ENCODE results near the gene ATP2B2. TPM values are rescaled to one million over a fixed set of nuclear protein-coding genes. Genes with fewer than 3 reads are reported as not detected.

Gene ATP2B2
- total RNA-seq, 6 experiments from 2014 or later = 25.9 to 45.1 (median 35.1) TPM

GRCh38 chr3:10315771-10316344 is 189.5 kb downstream of the ATP2B2 start:
- Histone ChIP-seq H3K27me3 (no peaks in the 10 kb centered on the region), H3K36me3 (peaks cover 7 to 64% (median 37%) of the 10 kb centered on the region in 4 donors), H3K4me1 (peaks cover 0 to 35% (median 8%) of the 10 kb centered on the region in 4 donors), H3K9me3 (no peaks in the 10 kb centered on the region), H3K27ac (no peak overlapping the region), H3K4me3 (no peak overlapping the region)
- DNase-seq = no peak
- intact Hi-C loops (cut with DNase I) = no loop called here
- WGBS (ENCODE audit: insufficient coverage, low coverage, low lambda C conversion rate, missing lambda C conversion rate) = 93% methylated on average over 3 of the region's 4 CpGs
- no peak for ATAC-seq
- TF ChIP-seq, protein P1, sequence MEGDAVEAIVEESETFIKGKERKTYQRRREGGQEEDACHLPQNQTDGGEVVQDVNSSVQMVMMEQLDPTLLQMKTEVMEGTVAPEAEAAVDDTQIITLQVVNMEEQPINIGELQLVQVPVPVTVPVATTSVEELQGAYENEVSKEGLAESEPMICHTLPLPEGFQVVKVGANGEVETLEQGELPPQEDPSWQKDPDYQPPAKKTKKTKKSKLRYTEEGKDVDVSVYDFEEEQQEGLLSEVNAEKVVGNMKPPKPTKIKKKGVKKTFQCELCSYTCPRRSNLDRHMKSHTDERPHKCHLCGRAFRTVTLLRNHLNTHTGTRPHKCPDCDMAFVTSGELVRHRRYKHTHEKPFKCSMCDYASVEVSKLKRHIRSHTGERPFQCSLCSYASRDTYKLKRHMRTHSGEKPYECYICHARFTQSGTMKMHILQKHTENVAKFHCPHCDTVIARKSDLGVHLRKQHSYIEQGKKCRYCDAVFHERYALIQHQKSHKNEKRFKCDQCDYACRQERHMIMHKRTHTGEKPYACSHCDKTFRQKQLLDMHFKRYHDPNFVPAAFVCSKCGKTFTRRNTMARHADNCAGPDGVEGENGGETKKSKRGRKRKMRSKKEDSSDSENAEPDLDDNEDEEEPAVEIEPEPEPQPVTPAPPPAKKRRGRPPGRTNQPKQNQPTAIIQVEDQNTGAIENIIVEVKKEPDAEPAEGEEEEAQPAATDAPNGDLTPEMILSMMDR (IDR thresholded peaks at IDR 0.05) = no peak
- TF ChIP-seq POLR2A (IDR thresholded peaks at IDR 0.05) = no peak

GRCh38 chr3:10315101-10315500 is 190.3 kb downstream of the ATP2B2 start:
- Histone ChIP-seq H3K4me1 (peaks cover 0 to 32% (median 8%) of the 10 kb centered on the region in 4 donors), H3K27ac (no peak overlapping the region), H3K4me3 (no peak overlapping the region), H3K36me3 (peaks cover 7 to 72% (median 37%) of the 10 kb centered on the region in 4 donors), H3K27me3 (no peaks in the 10 kb centered on the region), H3K9me3 (no peaks in the 10 kb centered on the region)
- WGBS (ENCODE audit: insufficient coverage, low coverage, low lambda C conversion rate, missing lambda C conversion rate) = 85% methylated on average over 7 of the region's 14 CpGs
- intact Hi-C loops (cut with DNase I) = no loop called here
- no peak for ATAC-seq
- TF ChIP-seq, protein P1 (IDR thresholded peaks at IDR 0.05) = no peak
- TF ChIP-seq POLR2A (IDR thresholded peaks at IDR 0.05) = no peak
- no peak for DNase-seq

DNA sequence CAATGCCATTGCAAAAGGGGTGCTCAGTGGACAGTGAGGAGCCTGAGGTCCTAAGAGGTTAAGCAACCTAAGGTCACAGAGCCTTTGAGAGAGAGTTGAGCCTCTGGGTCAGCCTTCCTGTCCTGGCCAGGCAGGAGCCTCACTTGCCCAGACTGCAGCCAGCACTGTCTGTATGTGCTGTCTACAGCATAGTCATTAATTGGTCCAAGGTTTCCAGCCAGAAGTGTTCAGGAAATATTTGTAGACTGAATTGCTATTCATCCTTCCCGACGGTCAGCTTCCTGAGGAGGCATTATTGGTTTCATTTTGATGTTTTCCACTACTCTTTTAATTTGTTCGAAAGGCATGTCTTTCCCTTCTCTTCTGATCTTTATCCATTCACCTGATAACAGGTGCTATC is 192.5 kb downstream of the ATP2B2 start:
- no peak for ATAC-seq

GRCh38 chr3:10312391-10312790 is 193.0 kb downstream of the ATP2B2 start:
- ATAC-seq = no peak
- Histone ChIP-seq H3K4me3 (no peak overlapping the region), H3K36me3 (peaks cover 7 to 84% (median 34%) of the 10 kb centered on the region in 4 donors), H3K4me1 (peaks cover 0 to 8% (median 2%) of the 10 kb centered on the region in 4 donors), H3K9me3 (no peaks in the 10 kb centered on the region), H3K27ac (no peak overlapping the region), H3K27me3 (no peaks in the 10 kb centered on the region)
- no CpG with 5 or more reads among the region's 10 CpGs for WGBS (ENCODE audit: insufficient coverage, low coverage, low lambda C conversion rate, missing lambda C conversion rate)
- intact Hi-C loops (cut with DNase I) = no loop called here
- no peak for DNase-seq
- no peak for TF ChIP-seq POLR2A (IDR thresholded peaks at IDR 0.05)
- TF ChIP-seq, protein P1 (IDR thresholded peaks at IDR 0.05) = no peak

More for the DNA sequence above, 192.5 kb downstream of the ATP2B2 start:
- no peak for DNase-seq
- 83% methylated on average over 3 of the region's 3 CpGs for WGBS (ENCODE audit: insufficient coverage, low coverage, low lambda C conversion rate, missing lambda C conversion rate)
- Histone ChIP-seq H3K36me3 (peaks cover 7 to 81% (median 35%) of the 10 kb centered on the region in 4 donors), H3K27me3 (no peaks in the 10 kb centered on the region), H3K4me3 (no peak overlapping the region), H3K4me1 (peaks cover 0 to 13% (median 4%) of the 10 kb centered on the region in 4 donors), H3K27ac (no peak overlapping the region), H3K9me3 (no peaks in the 10 kb centered on the region)
- TF ChIP-seq, protein P1 (IDR thresholded peaks at IDR 0.05) = no peak
- TF ChIP-seq POLR2A (IDR thresholded peaks at IDR 0.05) = no peak
- intact Hi-C loops (cut with DNase I) = no loop called here

Data from right lobe of liver (tissue), 6 donors.